DMS79 treated with DMSO at 0.1 percent for 48 hours (cell line): ENCODE results near the gene OPTN.
"Not testable (repeated sequence)": the region's sequence is repeated elsewhere in the genome, so short reads cannot be mapped to it uniquely, and the experiment has no call there.

Experiments
- DNase-seq: peaks from one replicate; lab custom pipeline; 2025; lab: John Stamatoyannopoulos, UW

The OPTN gene

GRCh38 chr10:13120786-13121499 lies 21.0 kb downstream of the OPTN start:
- DNase-seq, result no peak

- DNase-seq, result no peak
Measured at GRCh38 chr10:13121500-13121854, 21.5 kb downstream of the OPTN start.

GRCh38 chr10:13136651-13137050 lies 36.7 kb downstream of the OPTN start:
- DNase-seq, result no peak

GRCh38 chr10:13139150-13139549 lies 39.2 kb downstream of the OPTN start:
- no peak for DNase-seq

- no peak for DNase-seq
Measured at GRCh38 chr10:13139676-13140075, 39.7 kb downstream of the OPTN start.

- DNase-seq, result no peak
Measured at GRCh38 chr10:13140627-13141190, 40.7 kb downstream of the OPTN start.

GRCh38 chr10:13143766-13144165 lies 43.8 kb downstream of the OPTN start:
- no peak for DNase-seq

- no peak for DNase-seq
Measured at GRCh38 chr10:13144814-13145213, 44.9 kb downstream of the OPTN start.

GRCh38 chr10:13146379-13146778 lies 46.4 kb downstream of the OPTN start:
- DNase-seq, result no peak

GRCh38 chr10:13147161-13147560 lies 47.2 kb downstream of the OPTN start:
- DNase-seq, result no peak

- no peak for DNase-seq
Measured at GRCh38 chr10:13152296-13152695, 52.3 kb downstream of the OPTN start.

GRCh38 chr10:13155860-13156259 lies 55.9 kb downstream of the OPTN start:
- not testable (repeated sequence) for DNase-seq

- DNase-seq, result no peak
Measured at GRCh38 chr10:13158401-13158800, 58.4 kb downstream of the OPTN start.

- DNase-seq, result peak; percentile 82
Measured at GRCh38 chr10:13160934-13161856, 61.2 kb downstream of the OPTN start, which contains the start of gene MCM10. Gene MCM10 (plus strand): TSS chr10:13161558. CDS start chr10:13164203, 2,645 bp downstream.

GRCh38 chr10:13161857-13162271 lies 61.9 kb downstream of the OPTN start:
- DNase-seq, result no peak

- DNase-seq, result no peak
Measured at GRCh38 chr10:13163859-13164258, 63.9 kb downstream of the OPTN start.

GRCh38 chr10:13165177-13165576 lies 65.2 kb downstream of the OPTN start:
- DNase-seq, result no peak

- no peak for DNase-seq
Measured at GRCh38 chr10:13167568-13167967, 67.6 kb downstream of the OPTN start.

GRCh38 chr10:13168781-13169180 lies 68.8 kb downstream of the OPTN start:
- DNase-seq, result no peak

GRCh38 chr10:13173616-13174015 lies 73.7 kb downstream of the OPTN start:
- no peak for DNase-seq

GRCh38 chr10:13180788-13181187 lies 80.8 kb downstream of the OPTN start:
- no peak for DNase-seq

- DNase-seq, result no peak
Measured at GRCh38 chr10:13182424-13182823, 82.5 kb downstream of the OPTN start.

GRCh38 chr10:13183625-13184024 lies 83.7 kb downstream of the OPTN start:
- no peak for DNase-seq
